ENCODE results near the gene VENTX.
"Not testable (repeated sequence)": the region's sequence is repeated elsewhere in the genome, so short reads cannot be mapped to it uniquely, and the experiment has no call there.

The VENTX gene

GRCh38 chr10:133217800-133218589 is 19.7 kb upstream of the VENTX start:
- no peak for DNase-seq

- no peak for DNase-seq
Measured at GRCh38 chr10:133218891-133219290, 18.8 kb upstream of the VENTX start.

GRCh38 chr10:133219782-133220181 is 17.9 kb upstream of the VENTX start:
- no peak for DNase-seq

- no peak for DNase-seq
Measured at GRCh38 chr10:133221331-133221730, 16.3 kb upstream of the VENTX start.

- DNase-seq = not testable (repeated sequence)
Measured at GRCh38 chr10:133221756-133222155, 15.9 kb upstream of the VENTX start.

GRCh38 chr10:133224076-133224475 is 13.6 kb upstream of the VENTX start:
- DNase-seq = no peak

- DNase-seq = no peak
Measured at GRCh38 chr10:133224756-133225372, 12.8 kb upstream of the VENTX start.

- no peak for DNase-seq
Measured at GRCh38 chr10:133225707-133226191, 11.9 kb upstream of the VENTX start.

GRCh38 chr10:133226251-133226808 is 11.3 kb upstream of the VENTX start:
- no peak for DNase-seq

- DNase-seq = no peak
Measured at GRCh38 chr10:133227256-133227655, 10.4 kb upstream of the VENTX start.

GRCh38 chr10:133229265-133230043 is 8.2 kb upstream of the VENTX start:
- DNase-seq = no peak

- DNase-seq = no peak
Measured at GRCh38 chr10:133230044-133230361, 7.7 kb upstream of the VENTX start, which contains the start of gene UTF1. TSS of gene UTF1 (plus strand) at chr10:133230217. CDS start at chr10:133230289, 72 bp downstream.

GRCh38 chr10:133230387-133231195 is 7.1 kb upstream of the VENTX start:
- no peak for DNase-seq

- no peak for DNase-seq
Measured at GRCh38 chr10:133231244-133231945, 6.3 kb upstream of the VENTX start.

- DNase-seq = no peak
Measured at GRCh38 chr10:133231946-133232574, 5.6 kb upstream of the VENTX start.

GRCh38 chr10:133234796-133235195 is 2.9 kb upstream of the VENTX start:
- not testable (repeated sequence) for DNase-seq

- DNase-seq = no peak
Measured at GRCh38 chr10:133235265-133235855, 2.3 kb upstream of the VENTX start.

- no peak for DNase-seq
Measured at GRCh38 chr10:133235932-133236331, 1.7 kb upstream of the VENTX start.

GRCh38 chr10:133236401-133237240 is 1.0 kb upstream of the VENTX start:
- DNase-seq = no peak

- DNase-seq = no peak
Measured at GRCh38 chr10:133237241-133237587, 441 bp upstream of the VENTX start.
